Muscle of back (tissue), 11 donors: ENCODE data around the gene SH3BP1. TPM values are rescaled to one million over a fixed set of nuclear protein-coding genes. Genes with fewer than 3 reads are reported as not detected.
A peak's percentile ranks its signal among the peaks of the same experiment; 100 is the strongest.

ENCODE experiments used
- DNase-seq, 3 donors: peaks; one replicate each; pipeline versions ENCODE4 v3.0.0 to v3.0.0-alpha.2; 2013
- polyA plus RNA-seq, 10 donors: library from polyadenylated mRNA; unstranded; fragments of 120-200 nt; gene quantifications; one replicate each; pipeline ENCODE4 v1.2.1, GENCODE V29; 2013; ENCODE audit not compliant: insufficient read length in 10 of 10

SH3BP1 gene
- polyA plus RNA-seq, 10 donors, result 5.9 to 13.3 (median 10.3) TPM

- DNase-seq, result no peak
These were observed 7.0 kb upstream of the SH3BP1 start for GRCh38 chr22:37632174-37633088.

- DNase-seq, result no peak
These were observed 6.3 kb upstream of the SH3BP1 start for GRCh38 chr22:37633089-37633624.

- peak; percentile 84 to 98 (median 92) for DNase-seq
These were observed 5.6 kb upstream of the SH3BP1 start for GRCh38 chr22:37633625-37634416.

- no peak for DNase-seq
These were observed 5.0 kb upstream of the SH3BP1 start for GRCh38 chr22:37634417-37634924.

- DNase-seq, result no peak
These were observed 4.3 kb upstream of the SH3BP1 start for GRCh38 chr22:37635157-37635556.

GRCh38 chr22:37636186-37636948 lies 3.1 kb upstream of the SH3BP1 start:
- no peak for DNase-seq

- no peak for DNase-seq
These were observed 2.6 kb upstream of the SH3BP1 start for GRCh38 chr22:37636949-37637273.

- peak in 1 of 3 donors; percentile 36 for DNase-seq
These were observed 939 bp upstream of the SH3BP1 start for GRCh38 chr22:37638391-37639069.

GRCh38 chr22:37639771-37640590 lies 512 bp downstream of the SH3BP1 start:
- DNase-seq, result peak in 1 of 3 donors; percentile 39

- DNase-seq, result no peak
These were observed 1.4 kb downstream of the SH3BP1 start for GRCh38 chr22:37640591-37641560.

- no peak for DNase-seq
These were observed 2.1 kb downstream of the SH3BP1 start for GRCh38 chr22:37641561-37641949.

- peak; percentile 61 to 91 (median 82) for DNase-seq
These were observed 3.9 kb downstream of the SH3BP1 start for GRCh38 chr22:37643225-37643847.

GRCh38 chr22:37647317-37647716 lies 7.8 kb downstream of the SH3BP1 start:
- DNase-seq, result no peak

GRCh38 chr22:37647928-37648327 lies 8.5 kb downstream of the SH3BP1 start:
- peak in 1 of 3 donors; percentile 63 for DNase-seq

GRCh38 chr22:37650463-37651136 lies 11.1 kb downstream of the SH3BP1 start:
- no peak for DNase-seq

GRCh38 chr22:37654563-37655251 lies 15.2 kb downstream of the SH3BP1 start:
- no peak for DNase-seq

- no peak for DNase-seq
These were observed 15.7 kb downstream of the SH3BP1 start for GRCh38 chr22:37655252-37655563.
